ENCODE data around the gene POLR3G.

POLR3G gene

DNA sequence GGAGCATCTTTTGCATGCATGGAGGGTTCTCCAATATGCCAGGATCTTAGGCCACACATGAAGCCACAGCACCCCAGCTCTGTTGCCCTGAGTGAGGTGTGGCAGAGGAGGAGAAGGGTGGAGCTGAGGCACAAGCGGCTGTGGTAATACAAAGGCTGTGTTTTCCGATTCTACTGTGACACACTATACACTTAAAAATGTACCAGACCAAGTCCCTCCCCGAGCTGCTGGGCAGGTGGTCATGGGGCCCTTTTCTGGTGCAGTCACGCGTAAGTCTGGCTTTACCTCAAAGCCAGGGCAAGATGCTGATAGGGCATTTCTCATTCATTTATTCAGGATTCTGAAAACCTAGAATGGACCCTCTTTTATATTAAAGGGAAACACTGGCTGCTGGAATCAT, 87.7 kb downstream of the POLR3G start:
- Histone ChIP-seq H3K9me2 (replicated peaks; ENCODE audit: control insufficient read depth, low read length) (no peaks in the 10 kb centered on the region), H3K4me2 (ENCODE audit: low read length) (no peak overlapping the region), H3K36me3 (ENCODE audit: control insufficient read depth, low read length) (no peaks in the 10 kb centered on the region), H4K20me1 (ENCODE audit: control insufficient read depth, insufficient read depth, low read depth, low read length) (no peaks in the 10 kb centered on the region), H3K27ac (ENCODE audit: low read depth, low read length) (no peak overlapping the region), H3K9me3 (ENCODE audit: control insufficient read depth, insufficient read depth, low read length) (no peaks in the 10 kb centered on the region), H3F3A (ENCODE audit: control insufficient read depth, insufficient read depth) (no peaks in the 10 kb centered on the region), H3K79me2 (ENCODE audit: control insufficient read depth, low read length) (no peaks in the 10 kb centered on the region), H3K4me1 (ENCODE audit: control insufficient read depth, low read length) (no peaks in the 10 kb centered on the region), H3K4me3 (ENCODE audit: low read length) (no peak overlapping the region), H3K27me3 (ENCODE audit: control insufficient read depth, low read length) (peaks cover 33% of the 10 kb centered on the region)
- TF ChIP-seq, protein P1, sequence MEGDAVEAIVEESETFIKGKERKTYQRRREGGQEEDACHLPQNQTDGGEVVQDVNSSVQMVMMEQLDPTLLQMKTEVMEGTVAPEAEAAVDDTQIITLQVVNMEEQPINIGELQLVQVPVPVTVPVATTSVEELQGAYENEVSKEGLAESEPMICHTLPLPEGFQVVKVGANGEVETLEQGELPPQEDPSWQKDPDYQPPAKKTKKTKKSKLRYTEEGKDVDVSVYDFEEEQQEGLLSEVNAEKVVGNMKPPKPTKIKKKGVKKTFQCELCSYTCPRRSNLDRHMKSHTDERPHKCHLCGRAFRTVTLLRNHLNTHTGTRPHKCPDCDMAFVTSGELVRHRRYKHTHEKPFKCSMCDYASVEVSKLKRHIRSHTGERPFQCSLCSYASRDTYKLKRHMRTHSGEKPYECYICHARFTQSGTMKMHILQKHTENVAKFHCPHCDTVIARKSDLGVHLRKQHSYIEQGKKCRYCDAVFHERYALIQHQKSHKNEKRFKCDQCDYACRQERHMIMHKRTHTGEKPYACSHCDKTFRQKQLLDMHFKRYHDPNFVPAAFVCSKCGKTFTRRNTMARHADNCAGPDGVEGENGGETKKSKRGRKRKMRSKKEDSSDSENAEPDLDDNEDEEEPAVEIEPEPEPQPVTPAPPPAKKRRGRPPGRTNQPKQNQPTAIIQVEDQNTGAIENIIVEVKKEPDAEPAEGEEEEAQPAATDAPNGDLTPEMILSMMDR (IDR thresholded peaks at IDR 0.05; ENCODE audit: low read depth, low read length, poor library complexity, severe bottlenecking), result no peak

- no peak overlapping the region for H3K27ac ChIP-seq (ENCODE audit: low read depth, low read length)
- H3K36me3 ChIP-seq (ENCODE audit: control insufficient read depth, low read length), result no peaks in the 10 kb centered on the region
- H3K9me3 ChIP-seq (ENCODE audit: control insufficient read depth, insufficient read depth, low read length), result no peaks in the 10 kb centered on the region
- no peak for TF ChIP-seq EZH2phosphoT487 (IDR thresholded peaks at IDR 0.05; ENCODE audit: borderline replicate concordance, low read length)
- TF ChIP-seq, protein P1 (IDR thresholded peaks at IDR 0.05; ENCODE audit: low read depth, low read length, poor library complexity, severe bottlenecking), result no peak
- no peaks in the 10 kb centered on the region for H3K79me2 ChIP-seq (ENCODE audit: control insufficient read depth, low read length)
- no peaks in the 10 kb centered on the region for H3K9me2 ChIP-seq (replicated peaks; ENCODE audit: control insufficient read depth, low read length)
- no peaks in the 10 kb centered on the region for H3F3A ChIP-seq (ENCODE audit: control insufficient read depth, insufficient read depth)
- no peak overlapping the region for H3K4me3 ChIP-seq (ENCODE audit: low read length)
- peaks cover 25% of the 10 kb centered on the region for H3K27me3 ChIP-seq (ENCODE audit: control insufficient read depth, low read length)
- H3K4me1 ChIP-seq (ENCODE audit: control insufficient read depth, low read length), result no peaks in the 10 kb centered on the region
- no peaks in the 10 kb centered on the region for H4K20me1 ChIP-seq (ENCODE audit: control insufficient read depth, insufficient read depth, low read depth, low read length)
- H3K4me2 ChIP-seq (ENCODE audit: low read length), result no peak overlapping the region
Measured at GRCh38 chr5:90563108-90563507, 88.4 kb downstream of the POLR3G start.
